ENCODE data around the gene RIPOR2.

Gene RIPOR2

DNA sequence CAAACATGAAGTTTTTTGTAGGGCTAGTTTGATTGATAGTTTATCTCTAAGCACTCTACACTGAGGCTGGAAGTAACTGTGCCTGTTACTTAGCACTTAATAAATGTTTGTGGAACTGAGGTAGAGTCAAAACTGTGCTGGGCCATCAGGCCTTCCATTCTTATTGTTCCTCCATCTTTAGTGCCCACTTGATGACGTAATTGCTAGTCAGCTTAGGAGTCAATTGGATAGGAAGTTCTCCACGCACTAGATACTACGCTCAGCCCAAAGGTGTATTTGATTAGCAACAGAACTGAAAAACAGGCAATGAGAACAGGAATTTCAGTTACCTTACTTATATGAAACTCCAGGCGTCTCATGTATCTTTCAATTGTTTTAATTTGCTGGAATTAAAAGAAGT, 67.0 kb downstream of the RIPOR2 start:
- no peaks in the 10 kb centered on the region for H3K4me1 ChIP-seq (ENCODE audit: control insufficient read depth, insufficient read depth, low read length)
- no peaks in the 10 kb centered on the region for H3K9me3 ChIP-seq (ENCODE audit: control insufficient read depth, insufficient read depth, low read depth, low read length)
- ChIA-PET POLR2A (no interaction called here), CTCF (interaction anchor here (1.0 to 1.5 kb wide), 2 partner anchors 123 to 202 kb away, joined by 3 to 4 read pairs; no protein-coding TSS in a partner anchor)
- no peaks in the 10 kb centered on the region for H3K36me3 ChIP-seq (ENCODE audit: control insufficient read depth in 2 of 2, insufficient read depth in 1 of 2, low read length in 2 of 2)
- no peak for TF ChIP-seq ZNF600 (tag by site-specific recombination; IDR thresholded peaks at IDR 0.05)
- no peak for TF ChIP-seq ZNF223 (tag by site-specific recombination; IDR thresholded peaks at IDR 0.05)
- TF ChIP-seq ZNF341 (tag by site-specific recombination; IDR thresholded peaks at IDR 0.05; ENCODE audit: low read depth), result no peak
- no peak for TF ChIP-seq ZNF585B (tag by site-specific recombination; IDR thresholded peaks at IDR 0.05)
- no peak for TF ChIP-seq FEZF1 (tag by site-specific recombination; IDR thresholded peaks at IDR 0.05)
- no peak overlapping the region for H3K27ac ChIP-seq (ENCODE audit: extremely low read depth, low read depth, low read length)
- H3K4me3 ChIP-seq (ENCODE audit: low read depth, low read length), result no peak overlapping the region

DNA sequence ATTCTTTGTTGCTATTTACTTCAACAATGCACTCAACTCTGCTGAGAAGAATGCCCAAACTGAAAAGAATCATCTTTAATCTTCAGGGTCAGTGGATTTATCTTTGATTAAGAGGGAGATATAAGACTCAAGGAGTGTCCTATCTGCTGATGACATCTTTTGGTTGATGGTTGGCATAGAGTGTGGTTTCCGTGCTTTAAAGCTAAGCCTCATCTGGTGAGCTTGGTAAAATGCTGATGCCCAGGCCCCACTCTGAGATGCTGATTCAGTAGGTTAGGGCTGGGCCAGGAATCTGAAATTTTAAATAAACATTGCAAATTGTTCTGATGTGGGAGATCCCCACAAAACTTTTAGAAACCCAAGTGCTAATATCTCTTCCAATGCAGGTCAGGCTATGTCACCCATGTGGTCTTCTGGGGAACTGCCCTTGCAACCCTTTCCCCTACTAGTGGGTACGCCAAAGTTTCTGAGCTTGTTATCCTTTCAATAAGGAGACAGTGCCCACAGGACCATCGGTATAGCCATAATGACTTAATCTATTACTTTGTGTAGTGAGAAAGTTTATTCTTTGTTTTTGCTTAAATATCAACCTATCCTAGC, 68.6 kb downstream of the RIPOR2 start:
- POLR2A ChIA-PET, result no interaction called here
- Histone ChIP-seq H3K4me1 (ENCODE audit: control insufficient read depth, insufficient read depth, low read length) (no peaks in the 10 kb centered on the region), H3K27ac (ENCODE audit: extremely low read depth, low read depth, low read length) (no peak overlapping the region), H3K9me3 (ENCODE audit: control insufficient read depth, insufficient read depth, low read depth, low read length) (no peaks in the 10 kb centered on the region), H3K4me3 (ENCODE audit: low read depth, low read length) (no peak overlapping the region), H3K36me3 (ENCODE audit: control insufficient read depth in 2 of 2, insufficient read depth in 1 of 2, low read length in 2 of 2) (no peaks in the 10 kb centered on the region)
- TF ChIP-seq BCL11B (tag by site-specific recombination; IDR thresholded peaks at IDR 0.05; ENCODE audit: low read depth) (no peak), ZNF274 (IDR thresholded peaks at IDR 0.05; ENCODE audit: low read length) (no peak), ZNF274 (tag by site-specific recombination; IDR thresholded peaks at IDR 0.05; ENCODE audit: borderline replicate concordance) (no peak)
- TF ChIP-seq, protein P1, sequence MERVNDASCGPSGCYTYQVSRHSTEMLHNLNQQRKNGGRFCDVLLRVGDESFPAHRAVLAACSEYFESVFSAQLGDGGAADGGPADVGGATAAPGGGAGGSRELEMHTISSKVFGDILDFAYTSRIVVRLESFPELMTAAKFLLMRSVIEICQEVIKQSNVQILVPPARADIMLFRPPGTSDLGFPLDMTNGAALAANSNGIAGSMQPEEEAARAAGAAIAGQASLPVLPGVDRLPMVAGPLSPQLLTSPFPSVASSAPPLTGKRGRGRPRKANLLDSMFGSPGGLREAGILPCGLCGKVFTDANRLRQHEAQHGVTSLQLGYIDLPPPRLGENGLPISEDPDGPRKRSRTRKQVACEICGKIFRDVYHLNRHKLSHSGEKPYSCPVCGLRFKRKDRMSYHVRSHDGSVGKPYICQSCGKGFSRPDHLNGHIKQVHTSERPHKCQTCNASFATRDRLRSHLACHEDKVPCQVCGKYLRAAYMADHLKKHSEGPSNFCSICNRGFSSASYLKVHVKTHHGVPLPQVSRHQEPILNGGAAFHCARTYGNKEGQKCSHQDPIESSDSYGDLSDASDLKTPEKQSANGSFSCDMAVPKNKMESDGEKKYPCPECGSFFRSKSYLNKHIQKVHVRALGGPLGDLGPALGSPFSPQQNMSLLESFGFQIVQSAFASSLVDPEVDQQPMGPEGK (tag by site-specific recombination; IDR thresholded peaks at IDR 0.05), result no peak
- CTCF ChIA-PET, result interaction anchor here (0.5 to 3.3 kb wide), 4 partner anchors 11 to 152 kb away, joined by 3 to 24 read pairs (median 4); no protein-coding TSS in a partner anchor

DNA sequence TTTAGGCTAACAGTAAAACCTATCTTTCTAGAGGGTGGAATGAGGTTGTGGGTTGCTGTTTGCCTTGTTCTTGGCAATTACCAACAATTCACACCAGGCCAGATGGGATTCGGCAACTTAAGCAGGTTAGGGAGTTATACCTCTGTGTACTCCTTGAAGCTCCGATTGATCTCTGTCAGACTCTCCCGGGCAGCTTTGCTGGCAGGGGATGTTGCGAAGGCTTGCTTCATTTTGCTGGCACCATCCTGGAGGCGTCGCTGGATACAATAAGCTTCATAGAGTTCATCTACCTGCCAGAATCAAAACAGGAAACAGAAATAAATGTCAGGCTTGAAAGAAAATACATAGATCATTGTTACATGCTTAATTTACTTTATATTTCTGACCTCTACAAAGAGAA, 70.6 kb downstream of the RIPOR2 start:
- POLR2A ChIA-PET, result no interaction called here

DNA sequence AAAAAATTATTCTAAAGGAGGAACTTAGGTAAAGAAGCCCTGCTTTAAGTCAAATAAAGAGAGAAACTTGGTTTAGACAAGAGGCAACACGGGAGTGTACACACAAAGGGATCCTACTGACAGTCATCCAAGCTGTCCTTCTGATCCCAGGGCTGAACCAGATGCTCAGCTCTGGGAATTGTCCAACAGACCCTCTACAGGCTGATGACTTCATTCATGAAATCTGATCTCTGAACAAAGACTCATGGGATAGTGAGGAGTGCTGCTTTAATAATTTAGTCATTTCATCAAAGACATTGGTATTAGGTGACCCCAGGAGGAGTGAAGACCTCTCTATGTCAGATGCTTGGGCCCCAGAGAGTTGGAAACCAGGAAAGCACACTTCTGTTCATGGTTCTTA, 71.4 kb downstream of the RIPOR2 start:
- ChIA-PET CTCF (interaction anchor here (0.5 to 3.3 kb wide), 3 partner anchors 8 to 153 kb away, joined by 3 to 24 read pairs (median 4); no protein-coding TSS in a partner anchor), POLR2A (no interaction called here)
- H3K4me3 ChIP-seq (ENCODE audit: low read depth, low read length), result no peak overlapping the region
- no peaks in the 10 kb centered on the region for H3K4me1 ChIP-seq (ENCODE audit: control insufficient read depth, insufficient read depth, low read length)
- no peaks in the 10 kb centered on the region for H3K9me3 ChIP-seq (ENCODE audit: control insufficient read depth, insufficient read depth, low read depth, low read length)
- no peak overlapping the region for H3K27ac ChIP-seq (ENCODE audit: extremely low read depth, low read depth, low read length)
- no peaks in the 10 kb centered on the region for H3K36me3 ChIP-seq (ENCODE audit: control insufficient read depth in 2 of 2, insufficient read depth in 1 of 2, low read length in 2 of 2)
- TF ChIP-seq GLI4 (tag by site-specific recombination; IDR thresholded peaks at IDR 0.05) (no peak), SCRT2 (tag by site-specific recombination; IDR thresholded peaks at IDR 0.05) (peak; percentile 75), ZNF514 (tag by site-specific recombination; IDR thresholded peaks at IDR 0.05) (no peak), ZNF610 (tag by site-specific recombination; IDR thresholded peaks at IDR 0.05; ENCODE audit: borderline replicate concordance) (no peak), YY1 (tag by site-specific recombination; IDR thresholded peaks at IDR 0.05) (no peak), ZNF658 (tag by site-specific recombination; IDR thresholded peaks at IDR 0.05) (no peak), ZNF302 (tag by site-specific recombination; IDR thresholded peaks at IDR 0.05; ENCODE audit: low read depth) (no peak), ZNF292 (tag by site-specific recombination; IDR thresholded peaks at IDR 0.05; ENCODE audit: borderline replicate concordance, low read depth) (no peak), ZBTB8A (tag by site-specific recombination; IDR thresholded peaks at IDR 0.05) (no peak), ZNF521 (tag by site-specific recombination; IDR thresholded peaks at IDR 0.05) (no peak), ZNF157 (tag by site-specific recombination; IDR thresholded peaks at IDR 0.05) (no peak)
- TF ChIP-seq, protein P2, sequence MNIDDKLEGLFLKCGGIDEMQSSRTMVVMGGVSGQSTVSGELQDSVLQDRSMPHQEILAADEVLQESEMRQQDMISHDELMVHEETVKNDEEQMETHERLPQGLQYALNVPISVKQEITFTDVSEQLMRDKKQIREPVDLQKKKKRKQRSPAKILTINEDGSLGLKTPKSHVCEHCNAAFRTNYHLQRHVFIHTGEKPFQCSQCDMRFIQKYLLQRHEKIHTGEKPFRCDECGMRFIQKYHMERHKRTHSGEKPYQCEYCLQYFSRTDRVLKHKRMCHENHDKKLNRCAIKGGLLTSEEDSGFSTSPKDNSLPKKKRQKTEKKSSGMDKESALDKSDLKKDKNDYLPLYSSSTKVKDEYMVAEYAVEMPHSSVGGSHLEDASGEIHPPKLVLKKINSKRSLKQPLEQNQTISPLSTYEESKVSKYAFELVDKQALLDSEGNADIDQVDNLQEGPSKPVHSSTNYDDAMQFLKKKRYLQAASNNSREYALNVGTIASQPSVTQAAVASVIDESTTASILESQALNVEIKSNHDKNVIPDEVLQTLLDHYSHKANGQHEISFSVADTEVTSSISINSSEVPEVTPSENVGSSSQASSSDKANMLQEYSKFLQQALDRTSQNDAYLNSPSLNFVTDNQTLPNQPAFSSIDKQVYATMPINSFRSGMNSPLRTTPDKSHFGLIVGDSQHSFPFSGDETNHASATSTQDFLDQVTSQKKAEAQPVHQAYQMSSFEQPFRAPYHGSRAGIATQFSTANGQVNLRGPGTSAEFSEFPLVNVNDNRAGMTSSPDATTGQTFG (tag by site-specific recombination; IDR thresholded peaks at IDR 0.05; ENCODE audit: borderline replicate concordance), result no peak

More for the DNA sequence above, 70.6 kb downstream of the RIPOR2 start:
- Histone ChIP-seq H3K4me3 (ENCODE audit: low read depth, low read length) (no peak overlapping the region), H3K4me1 (ENCODE audit: control insufficient read depth, insufficient read depth, low read length) (no peaks in the 10 kb centered on the region), H3K9me3 (ENCODE audit: control insufficient read depth, insufficient read depth, low read depth, low read length) (no peaks in the 10 kb centered on the region), H3K27ac (ENCODE audit: extremely low read depth, low read depth, low read length) (no peak overlapping the region), H3K36me3 (ENCODE audit: control insufficient read depth in 2 of 2, insufficient read depth in 1 of 2, low read length in 2 of 2) (no peaks in the 10 kb centered on the region)
- no peak for TF ChIP-seq SALL2 (tag by site-specific recombination; IDR thresholded peaks at IDR 0.05; ENCODE audit: borderline replicate concordance)
- TF ChIP-seq, protein P3, sequence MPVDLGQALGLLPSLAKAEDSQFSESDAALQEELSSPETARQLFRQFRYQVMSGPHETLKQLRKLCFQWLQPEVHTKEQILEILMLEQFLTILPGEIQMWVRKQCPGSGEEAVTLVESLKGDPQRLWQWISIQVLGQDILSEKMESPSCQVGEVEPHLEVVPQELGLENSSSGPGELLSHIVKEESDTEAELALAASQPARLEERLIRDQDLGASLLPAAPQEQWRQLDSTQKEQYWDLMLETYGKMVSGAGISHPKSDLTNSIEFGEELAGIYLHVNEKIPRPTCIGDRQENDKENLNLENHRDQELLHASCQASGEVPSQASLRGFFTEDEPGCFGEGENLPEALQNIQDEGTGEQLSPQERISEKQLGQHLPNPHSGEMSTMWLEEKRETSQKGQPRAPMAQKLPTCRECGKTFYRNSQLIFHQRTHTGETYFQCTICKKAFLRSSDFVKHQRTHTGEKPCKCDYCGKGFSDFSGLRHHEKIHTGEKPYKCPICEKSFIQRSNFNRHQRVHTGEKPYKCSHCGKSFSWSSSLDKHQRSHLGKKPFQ (tag by site-specific recombination; IDR thresholded peaks at IDR 0.05), result 0 out of 2 replicates have a peak, but pooled peaks have one; percentile 18
- CTCF ChIA-PET, result interaction anchor here (0.8 to 3.3 kb wide), 5 partner anchors 9 to 435 kb away, joined by 3 to 24 read pairs (median 4); no protein-coding TSS in a partner anchor

Data from HEK293 (cell line).